Ishikawa (cell line): Measurements from ENCODE around the gene FABP2.

ENCODE experiments used
- CEBPB ChIP-seq: IDR thresholded peaks from 2 replicates; pipeline ENCODE4 v1.6.1; 2012
- CREB1 ChIP-seq: IDR thresholded peaks from 2 replicates; pipeline ENCODE4 v1.6.1; 2012; ENCODE audit warnings: low read depth
- EGR1 ChIP-seq: IDR thresholded peaks from 2 replicates; pipeline ENCODE4 v1.6.1; 2012
- EP300 ChIP-seq: IDR thresholded peaks from 2 replicates; pipeline ENCODE4 v1.6.1; 2012; ENCODE audit warnings: borderline replicate concordance
- FOXM1 ChIP-seq: IDR thresholded peaks from 2 replicates; pipeline ENCODE4 v1.6.1; 2012; ENCODE audit warnings: low read depth, borderline replicate concordance
- NFIC ChIP-seq: IDR thresholded peaks from 2 replicates; pipeline ENCODE4 v1.6.1; 2012
- RAD21 ChIP-seq: IDR thresholded peaks from 2 replicates; pipeline ENCODE4 v1.6.1; 2012; ENCODE audit warnings: low read depth
- TAF1 ChIP-seq: IDR thresholded peaks from 2 replicates; pipeline ENCODE4 v1.6.1; 2012; ENCODE audit warnings: low read depth, mild to moderate bottlenecking
- TCF12 ChIP-seq: IDR thresholded peaks from 2 replicates; pipeline ENCODE4 v1.6.1; 2012; ENCODE audit warnings: low read depth
- TEAD4 ChIP-seq: IDR thresholded peaks from 2 replicates; pipeline ENCODE4 v1.6.1; 2012
- USF1 ChIP-seq: IDR thresholded peaks from 2 replicates; pipeline ENCODE4 v1.6.1; 2012
- YY1 ChIP-seq: IDR thresholded peaks from 2 replicates; pipeline ENCODE4 v1.6.1; 2012; ENCODE audit warnings: low read depth
- ZBTB7A ChIP-seq: IDR thresholded peaks from 2 replicates; pipeline ENCODE4 v1.6.1; 2012; ENCODE audit warnings: low read depth
- TF ChIP-seq, protein P1 (sequence below): IDR thresholded peaks from 2 replicates; pipeline ENCODE4 v1.6.1; 2012; ENCODE audit warnings: low read depth, mild to moderate bottlenecking
- TF ChIP-seq, protein P2 (sequence below): IDR thresholded peaks from 2 replicates; pipeline ENCODE4 v1.6.1; 2012

FABP2 gene

GRCh38 chr4:119299741-119300100, 22.2 kb downstream of the FABP2 start:
- TF ChIP-seq YY1 (no peak), RAD21 (no peak)

GRCh38 chr4:119299260-119299671, 22.7 kb downstream of the FABP2 start:
- TF ChIP-seq YY1: no peak
- TF ChIP-seq TEAD4: no peak
- no peak for TF ChIP-seq TCF12
- TF ChIP-seq, protein P1, sequence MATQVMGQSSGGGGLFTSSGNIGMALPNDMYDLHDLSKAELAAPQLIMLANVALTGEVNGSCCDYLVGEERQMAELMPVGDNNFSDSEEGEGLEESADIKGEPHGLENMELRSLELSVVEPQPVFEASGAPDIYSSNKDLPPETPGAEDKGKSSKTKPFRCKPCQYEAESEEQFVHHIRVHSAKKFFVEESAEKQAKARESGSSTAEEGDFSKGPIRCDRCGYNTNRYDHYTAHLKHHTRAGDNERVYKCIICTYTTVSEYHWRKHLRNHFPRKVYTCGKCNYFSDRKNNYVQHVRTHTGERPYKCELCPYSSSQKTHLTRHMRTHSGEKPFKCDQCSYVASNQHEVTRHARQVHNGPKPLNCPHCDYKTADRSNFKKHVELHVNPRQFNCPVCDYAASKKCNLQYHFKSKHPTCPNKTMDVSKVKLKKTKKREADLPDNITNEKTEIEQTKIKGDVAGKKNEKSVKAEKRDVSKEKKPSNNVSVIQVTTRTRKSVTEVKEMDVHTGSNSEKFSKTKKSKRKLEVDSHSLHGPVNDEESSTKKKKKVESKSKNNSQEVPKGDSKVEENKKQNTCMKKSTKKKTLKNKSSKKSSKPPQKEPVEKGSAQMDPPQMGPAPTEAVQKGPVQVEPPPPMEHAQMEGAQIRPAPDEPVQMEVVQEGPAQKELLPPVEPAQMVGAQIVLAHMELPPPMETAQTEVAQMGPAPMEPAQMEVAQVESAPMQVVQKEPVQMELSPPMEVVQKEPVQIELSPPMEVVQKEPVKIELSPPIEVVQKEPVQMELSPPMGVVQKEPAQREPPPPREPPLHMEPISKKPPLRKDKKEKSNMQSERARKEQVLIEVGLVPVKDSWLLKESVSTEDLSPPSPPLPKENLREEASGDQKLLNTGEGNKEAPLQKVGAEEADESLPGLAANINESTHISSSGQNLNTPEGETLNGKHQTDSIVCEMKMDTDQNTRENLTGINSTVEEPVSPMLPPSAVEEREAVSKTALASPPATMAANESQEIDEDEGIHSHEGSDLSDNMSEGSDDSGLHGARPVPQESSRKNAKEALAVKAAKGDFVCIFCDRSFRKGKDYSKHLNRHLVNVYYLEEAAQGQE: no peak
- TF ChIP-seq NFIC: no peak
- TF ChIP-seq, protein P2, sequence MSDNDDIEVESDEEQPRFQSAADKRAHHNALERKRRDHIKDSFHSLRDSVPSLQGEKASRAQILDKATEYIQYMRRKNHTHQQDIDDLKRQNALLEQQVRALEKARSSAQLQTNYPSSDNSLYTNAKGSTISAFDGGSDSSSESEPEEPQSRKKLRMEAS: no peak
- no peak for TF ChIP-seq FOXM1
- TF ChIP-seq ZBTB7A: no peak
- TF ChIP-seq EP300: no peak
- TF ChIP-seq TAF1: no peak
- TF ChIP-seq CREB1: no peak
- no peak for TF ChIP-seq RAD21
- no peak for TF ChIP-seq USF1
- TF ChIP-seq EGR1: no peak
- TF ChIP-seq CEBPB: no peak

DNA sequence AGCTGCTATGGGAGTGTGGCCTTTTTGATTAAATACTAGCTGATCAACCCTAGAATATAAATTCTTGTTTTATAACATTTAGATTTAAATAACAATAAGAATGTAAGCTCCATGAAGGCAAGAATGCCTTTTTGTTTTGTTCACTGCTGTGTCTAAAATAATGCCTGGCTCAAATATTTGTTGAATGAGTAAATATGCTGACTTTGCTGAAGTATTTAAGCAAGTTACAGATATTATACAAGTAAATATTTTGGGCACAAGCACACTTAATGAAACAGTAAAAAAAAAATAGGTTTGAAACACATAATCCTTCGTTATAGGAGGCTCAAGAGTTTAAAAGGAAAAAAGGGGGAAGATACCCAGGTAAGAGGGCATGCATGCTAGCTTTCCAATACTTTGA, 24.1 kb downstream of the FABP2 start:
- no peak for TF ChIP-seq TAF1
- TF ChIP-seq CREB1: no peak
- TF ChIP-seq ZBTB7A: no peak
- TF ChIP-seq EP300: no peak
- no peak for TF ChIP-seq CEBPB
- TF ChIP-seq NFIC: no peak

GRCh38 chr4:119296356-119296755, 25.6 kb downstream of the FABP2 start:
- TF ChIP-seq TCF12 (no peak), EP300 (no peak), FOXM1 (no peak), RAD21 (no peak)
- TF ChIP-seq, protein P2: no peak

- TF ChIP-seq NFIC: no peak
- no peak for TF ChIP-seq EGR1
- TF ChIP-seq FOXM1: no peak
- no peak for TF ChIP-seq USF1
- no peak for TF ChIP-seq CREB1
- no peak for TF ChIP-seq EP300
- TF ChIP-seq, protein P1: no peak
- TF ChIP-seq TCF12: no peak
- TF ChIP-seq RAD21: no peak
- TF ChIP-seq ZBTB7A: no peak
- TF ChIP-seq CEBPB: no peak
These were observed 31.3 kb downstream of the FABP2 start for GRCh38 chr4:119290598-119290997.

DNA sequence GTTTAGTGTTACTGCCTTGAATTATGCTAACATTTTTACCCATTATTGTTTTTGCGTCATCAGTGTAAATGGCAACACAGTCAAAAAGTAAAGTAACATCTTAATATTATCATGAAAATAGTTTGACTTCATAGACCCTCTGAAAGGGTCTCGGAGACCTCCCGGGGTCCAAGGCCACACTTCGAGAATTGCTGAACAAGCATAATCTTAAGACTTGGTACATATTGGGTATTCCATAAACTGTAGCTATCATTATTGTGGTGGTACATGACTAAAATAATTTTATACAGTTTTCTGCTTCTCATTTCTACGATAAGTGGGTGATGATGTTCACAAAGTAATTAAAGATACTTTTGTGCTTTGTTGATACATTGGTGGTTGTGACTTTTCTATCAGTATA, 32.6 kb downstream of the FABP2 start:
- TF ChIP-seq TEAD4 (no peak), RAD21 (no peak), EGR1 (no peak), ZBTB7A (no peak)
- TF ChIP-seq, protein P1: no peak
